Measurements from ENCODE around the gene SELENOK. TPM values are rescaled to one million over a fixed set of nuclear protein-coding genes. Genes with fewer than 3 reads are reported as not detected.

SELENOK gene
- total and polyA plus RNA-seq, 2 of the 13 experiments (the other 11 are each of a cell fraction or from before 2014, with no cell fraction given): 67.0 to 81.0 TPM

- no TSS peak for BruUV-seq (replicated peaks)
- DNase-seq (ENCODE audit: low spot score): no peak
- no peak for ATAC-seq
- Histone ChIP-seq H3K4me3 (replicated peaks in 1 of 3; ENCODE audit: insufficient read depth in 1 of 3, low read depth in 2 of 3, low read length in 3 of 3) (no peak overlapping the region), H3K9ac (ENCODE audit: insufficient read depth, low read depth, low read length) (no peak overlapping the region), H3K27ac (ENCODE audit: extremely low read length, insufficient read depth, low read length) (no peak overlapping the region), H3K4me2 (ENCODE audit: low read depth, low read length) (no peak overlapping the region), H3K9me3 (ENCODE audit: low read length) (no peaks in the 10 kb centered on the region), H2AFZ (ENCODE audit: low read length) (no peak overlapping the region), H3K27me3 (ENCODE audit: control insufficient read depth in 1 of 2, insufficient read depth in 2 of 2, low read length in 2 of 2) (no peaks in the 10 kb centered on the region; a peak in 1 of 5 replicates), H3K4me1 (ENCODE audit: insufficient read depth, low read length) (peaks cover 26% of the 10 kb centered on the region), H4K20me1 (ENCODE audit: insufficient read depth, low read length) (peaks cover 2% of the 10 kb centered on the region; the same call in 1 of the 2 replicates), H3K36me3 (replicated peaks in 1 of 2; ENCODE audit: control insufficient read depth in 1 of 2, insufficient read depth in 2 of 2, low read length in 2 of 2) (peaks cover 6 to 32% of the 10 kb centered on the region in 2 experiments; a peak in 4 of 5 replicates), H3K79me2 (ENCODE audit: insufficient read depth, low read length) (peaks cover 39% of the 10 kb centered on the region)
- CTCF ChIA-PET (ENCODE audit: low intra/inter-chr PET ratio, low total read pairs): no interaction called here
- POLR2A ChIA-PET: interaction anchor here (1.4 kb wide), 1 partner anchor 44 kb away, joined by 4 read pairs; no protein-coding TSS in a partner anchor
- no peak for FAIRE-seq
- in situ Hi-C loops (cut with HindIII; ENCODE audit: extremely low pct_ligation_motif_present, low pct_unique_long_range_greater_than_20kb): no loop called here
- intact Hi-C loops (cut with micrococcal nuclease; ENCODE audit: unreplicated experiment): no loop called here
- TF ChIP-seq ZNF44 (CRISPR knock-in tag; IDR thresholded peaks at IDR 0.05) (no peak), MTF2 (CRISPR knock-in tag; IDR thresholded peaks at IDR 0.05; ENCODE audit: borderline replicate concordance) (no peak), HOXA5 (CRISPR knock-in tag; IDR thresholded peaks at IDR 0.05) (no peak), ZNF143 (CRISPR knock-in tag; IDR thresholded peaks at IDR 0.05) (no peak), PRDM10 (CRISPR knock-in tag; IDR thresholded peaks at IDR 0.05; ENCODE audit: low read depth) (no peak), ZSCAN20 (CRISPR knock-in tag; IDR thresholded peaks at IDR 0.05; ENCODE audit: borderline replicate concordance) (no peak), ZNF615 (CRISPR knock-in tag; IDR thresholded peaks at IDR 0.05; ENCODE audit: borderline replicate concordance) (no peak), ZNF644 (CRISPR knock-in tag; IDR thresholded peaks at IDR 0.05; ENCODE audit: low read depth) (no peak), ZNF136 (CRISPR knock-in tag; IDR thresholded peaks at IDR 0.05; ENCODE audit: low read depth) (no peak), HNF1B (CRISPR knock-in tag; IDR thresholded peaks at IDR 0.05) (no peak), IRF2 (CRISPR knock-in tag; IDR thresholded peaks at IDR 0.05) (no peak), ZNF672 (CRISPR knock-in tag; IDR thresholded peaks at IDR 0.05) (no peak), CCDC6 (CRISPR knock-in tag; IDR thresholded peaks at IDR 0.05) (no peak), SSRP1 (CRISPR knock-in tag; IDR thresholded peaks at IDR 0.05) (no peak), ZNF75D (CRISPR knock-in tag; IDR thresholded peaks at IDR 0.05; ENCODE audit: borderline replicate concordance) (no peak), SUZ12 (IDR thresholded peaks at IDR 0.05; ENCODE audit: low read depth, low read length) (no peak)
- WGBS (ENCODE audit: low lambda C conversion rate): 100% methylated on average over 1 of the region's 1 CpG
Observed at GRCh38 chr3:53888232-53888631, 3.4 kb downstream of the SELENOK start.
